AG10803 (cell line): ENCODE data around the gene CA10.

Source experiments
- DNase-seq: peaks from one replicate; pipeline ENCODE4 v3.0.0; 2010; ENCODE audit warnings: low read depth
- H3K4me3 ChIP-seq: 2 replicates; pipeline ENCODE4 v1.5.1; 2011; ENCODE audit warnings: mild to moderate bottlenecking, low read length, control low read depth
- CTCF ChIP-seq: conservative IDR thresholded peaks from 2 replicates; pipeline ENCODE4 v1.5.1; 2011; ENCODE audit warnings: mild to moderate bottlenecking, low read length, control low read depth, inconsistent platforms

Gene CA10

GRCh38 chr17:51857052-51857597, 301.4 kb downstream of the CA10 start:
- H3K4me3 ChIP-seq: no peak overlapping the region
- TF ChIP-seq CTCF: no peak
- DNase-seq: no peak

DNA sequence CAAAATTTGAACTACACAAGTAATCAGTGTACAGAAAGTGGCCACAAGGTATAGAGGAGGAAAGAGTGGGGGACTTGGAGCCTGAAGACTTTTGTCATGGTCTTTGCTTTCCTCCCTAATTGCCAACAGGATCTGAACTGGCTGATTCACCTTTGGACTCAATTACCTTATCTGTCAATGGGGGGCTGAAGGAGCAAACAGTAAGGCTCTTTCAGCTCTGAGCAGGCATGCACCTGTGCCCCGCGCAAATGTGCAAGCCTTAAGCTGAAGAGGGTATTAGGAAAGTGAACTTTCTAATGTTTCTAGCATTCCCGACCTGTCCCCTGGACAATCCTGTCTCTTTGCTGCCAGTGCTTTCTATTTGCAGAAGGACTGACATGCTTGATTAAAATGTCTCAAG, 302.7 kb downstream of the CA10 start:
- TF ChIP-seq CTCF: no peak

GRCh38 chr17:51853857-51854256, 304.7 kb downstream of the CA10 start:
- DNase-seq: no peak
- TF ChIP-seq CTCF: no peak
- no peak overlapping the region for H3K4me3 ChIP-seq

More for the DNA sequence above, 302.7 kb downstream of the CA10 start:
- no peak overlapping the region for H3K4me3 ChIP-seq
- no peak for DNase-seq

DNA sequence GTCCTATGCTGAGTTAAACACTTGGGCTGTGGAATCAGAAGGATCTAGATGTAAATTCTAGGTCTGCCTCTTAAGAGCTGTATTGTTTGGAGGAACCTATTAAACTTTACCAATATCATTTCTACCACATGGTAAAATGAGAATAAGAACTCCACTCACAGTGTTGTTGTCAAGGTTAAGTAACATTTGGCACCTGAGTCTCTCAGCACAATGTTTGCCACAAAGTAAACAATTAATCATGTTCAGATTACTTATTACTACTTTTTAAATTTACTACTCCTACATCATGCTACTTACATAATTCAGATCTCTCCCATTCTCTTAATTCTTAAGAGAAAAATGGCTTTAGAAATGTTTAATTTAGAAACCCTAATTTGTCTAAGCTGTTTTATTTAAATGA, 305.9 kb downstream of the CA10 start:
- no peak for TF ChIP-seq CTCF
- H3K4me3 ChIP-seq: no peak overlapping the region
- no peak for DNase-seq

- DNase-seq: no peak
- TF ChIP-seq CTCF: no peak
- no peak overlapping the region for H3K4me3 ChIP-seq
These were observed 308.3 kb downstream of the CA10 start for GRCh38 chr17:51850201-51850600.

DNA sequence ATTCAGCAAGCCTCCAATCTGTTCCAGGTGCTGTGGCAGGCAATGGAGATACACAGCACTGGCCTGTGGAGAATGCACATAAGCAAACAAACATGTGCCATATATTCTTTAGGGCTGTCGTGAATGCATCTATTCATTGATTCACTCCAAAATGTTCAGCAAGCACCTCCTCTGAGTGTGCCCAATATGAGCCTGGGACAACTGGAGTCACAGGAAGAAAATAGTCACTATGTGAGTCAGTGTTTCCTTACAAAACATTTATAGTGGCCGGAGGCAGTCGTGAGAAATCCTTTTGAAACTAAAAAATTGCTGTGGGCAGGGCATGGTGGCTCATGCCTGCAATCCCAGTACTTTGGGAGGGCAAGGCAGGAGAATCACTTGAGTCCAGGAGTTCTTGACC, 310.1 kb downstream of the CA10 start:
- TF ChIP-seq CTCF: no peak
- DNase-seq: no peak
- no peak overlapping the region for H3K4me3 ChIP-seq

DNA sequence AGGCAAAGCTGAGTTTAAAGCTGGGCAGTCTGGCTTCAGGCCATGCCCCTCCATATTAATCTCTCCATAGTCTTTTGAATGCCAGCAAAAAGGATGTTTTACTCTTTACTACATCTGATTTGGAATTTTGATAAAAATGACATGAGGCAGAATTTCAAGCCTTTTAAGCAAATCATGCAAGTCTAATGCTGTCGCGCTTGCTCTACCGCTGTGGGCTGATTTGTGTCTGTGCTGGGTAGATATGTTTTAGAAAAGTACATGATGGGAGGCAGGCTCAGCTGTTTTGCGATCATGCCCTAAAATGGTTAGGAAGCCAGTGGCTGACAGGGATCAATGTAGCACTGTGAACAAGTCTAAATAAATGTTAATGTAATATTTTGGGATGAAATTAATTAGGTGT, 311.9 kb downstream of the CA10 start:
- no peak for TF ChIP-seq CTCF

More for the DNA sequence above, 311.9 kb downstream of the CA10 start:
- DNase-seq: no peak
- H3K4me3 ChIP-seq: no peak overlapping the region
